ENCODE data around the gene DSG2. TPM values are rescaled to one million over a fixed set of nuclear protein-coding genes. Genes with fewer than 3 reads are reported as not detected.

DSG2 gene
- total RNA-seq, 1 donor from 2014 or later, result 10.5 TPM

DNA sequence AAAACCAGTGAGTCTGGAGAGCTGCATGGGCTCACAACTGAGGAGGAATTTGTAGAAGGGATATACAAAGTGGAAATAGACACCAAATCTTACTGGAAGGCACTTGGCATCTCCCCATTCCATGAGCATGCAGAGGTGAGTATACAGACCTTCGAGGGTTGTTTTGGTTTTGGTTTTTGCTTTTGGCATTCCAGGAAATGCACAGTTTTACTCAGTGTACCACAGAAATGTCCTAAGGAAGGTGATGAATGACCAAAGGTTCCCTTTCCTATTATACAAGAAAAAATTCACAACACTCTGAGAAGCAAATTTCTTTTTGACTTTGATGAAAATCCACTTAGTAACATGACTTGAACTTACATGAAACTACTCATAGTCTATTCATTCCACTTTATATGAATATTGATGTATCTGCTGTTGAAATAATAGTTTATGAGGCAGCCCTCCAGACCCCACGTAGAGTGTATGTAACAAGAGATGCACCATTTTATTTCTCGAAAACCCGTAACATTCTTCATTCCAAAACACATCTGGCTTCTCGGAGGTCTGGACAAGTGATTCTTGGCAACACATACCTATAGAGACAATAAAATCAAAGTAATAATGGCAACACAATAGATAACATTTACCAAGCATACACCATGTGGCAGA lies 97.3 kb downstream of the DSG2 start:
- H3K4me1 ChIP-seq, result no peaks in the 10 kb centered on the region
- H3K36me3 ChIP-seq, result no peaks in the 10 kb centered on the region
- no peaks in the 10 kb centered on the region for H3K27me3 ChIP-seq
- H3K9me3 ChIP-seq, result no peaks in the 10 kb centered on the region
- no peak overlapping the region for H3K27ac ChIP-seq
- TF ChIP-seq, protein P1, sequence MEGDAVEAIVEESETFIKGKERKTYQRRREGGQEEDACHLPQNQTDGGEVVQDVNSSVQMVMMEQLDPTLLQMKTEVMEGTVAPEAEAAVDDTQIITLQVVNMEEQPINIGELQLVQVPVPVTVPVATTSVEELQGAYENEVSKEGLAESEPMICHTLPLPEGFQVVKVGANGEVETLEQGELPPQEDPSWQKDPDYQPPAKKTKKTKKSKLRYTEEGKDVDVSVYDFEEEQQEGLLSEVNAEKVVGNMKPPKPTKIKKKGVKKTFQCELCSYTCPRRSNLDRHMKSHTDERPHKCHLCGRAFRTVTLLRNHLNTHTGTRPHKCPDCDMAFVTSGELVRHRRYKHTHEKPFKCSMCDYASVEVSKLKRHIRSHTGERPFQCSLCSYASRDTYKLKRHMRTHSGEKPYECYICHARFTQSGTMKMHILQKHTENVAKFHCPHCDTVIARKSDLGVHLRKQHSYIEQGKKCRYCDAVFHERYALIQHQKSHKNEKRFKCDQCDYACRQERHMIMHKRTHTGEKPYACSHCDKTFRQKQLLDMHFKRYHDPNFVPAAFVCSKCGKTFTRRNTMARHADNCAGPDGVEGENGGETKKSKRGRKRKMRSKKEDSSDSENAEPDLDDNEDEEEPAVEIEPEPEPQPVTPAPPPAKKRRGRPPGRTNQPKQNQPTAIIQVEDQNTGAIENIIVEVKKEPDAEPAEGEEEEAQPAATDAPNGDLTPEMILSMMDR (IDR thresholded peaks at IDR 0.05), result no peak
- intact Hi-C loops (cut with DNase I), result no loop called here
- no peak for DNase-seq (ENCODE audit: low spot score in 2 of 2)
- H3K4me3 ChIP-seq, result no peak overlapping the region

DNA sequence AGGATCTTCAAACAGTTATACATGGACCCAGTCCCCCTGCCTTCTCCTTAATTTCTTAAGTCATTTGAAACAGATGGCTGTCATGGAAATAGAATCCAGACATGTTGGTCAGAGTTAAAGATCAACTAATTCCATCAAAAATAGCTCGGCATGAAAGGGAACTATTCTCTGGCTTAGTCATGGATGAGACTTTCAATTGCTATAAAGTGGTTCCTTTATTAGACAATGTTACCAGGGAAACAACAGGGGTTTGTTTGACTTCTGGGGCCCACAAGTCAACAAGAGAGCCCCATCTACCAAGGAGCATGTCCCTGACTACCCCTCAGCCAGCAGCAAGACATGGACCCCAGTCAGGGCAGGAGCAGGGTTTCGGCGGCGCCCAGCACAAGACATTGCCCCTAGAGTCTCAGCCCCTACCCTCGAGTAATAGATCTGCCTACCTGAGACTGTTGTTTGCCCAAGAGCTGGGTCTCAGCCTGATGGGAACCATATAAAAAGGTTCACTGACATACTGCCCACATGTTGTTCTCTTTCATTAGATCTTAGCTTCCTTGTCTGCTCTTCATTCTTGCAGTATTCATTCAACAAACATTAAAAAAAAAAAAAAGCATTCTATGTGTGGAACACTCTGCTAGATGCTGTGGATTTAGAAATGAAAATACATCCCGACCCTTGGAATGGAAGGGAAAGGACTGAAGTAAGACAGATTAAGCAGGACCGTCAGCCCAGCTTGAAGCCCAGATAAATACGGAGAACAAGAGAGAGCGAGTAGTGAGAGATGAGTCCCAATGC lies 98.3 kb downstream of the DSG2 start:
- DNase-seq (ENCODE audit: low spot score in 2 of 2), result no peak
- Histone ChIP-seq H3K4me1 (no peaks in the 10 kb centered on the region), H3K36me3 (no peaks in the 10 kb centered on the region), H3K9me3 (no peaks in the 10 kb centered on the region), H3K4me3 (no peak overlapping the region), H3K27ac (no peak overlapping the region), H3K27me3 (no peaks in the 10 kb centered on the region)
- intact Hi-C loops (cut with DNase I), result no loop called here
- TF ChIP-seq, protein P1 (IDR thresholded peaks at IDR 0.05), result no peak

DNA sequence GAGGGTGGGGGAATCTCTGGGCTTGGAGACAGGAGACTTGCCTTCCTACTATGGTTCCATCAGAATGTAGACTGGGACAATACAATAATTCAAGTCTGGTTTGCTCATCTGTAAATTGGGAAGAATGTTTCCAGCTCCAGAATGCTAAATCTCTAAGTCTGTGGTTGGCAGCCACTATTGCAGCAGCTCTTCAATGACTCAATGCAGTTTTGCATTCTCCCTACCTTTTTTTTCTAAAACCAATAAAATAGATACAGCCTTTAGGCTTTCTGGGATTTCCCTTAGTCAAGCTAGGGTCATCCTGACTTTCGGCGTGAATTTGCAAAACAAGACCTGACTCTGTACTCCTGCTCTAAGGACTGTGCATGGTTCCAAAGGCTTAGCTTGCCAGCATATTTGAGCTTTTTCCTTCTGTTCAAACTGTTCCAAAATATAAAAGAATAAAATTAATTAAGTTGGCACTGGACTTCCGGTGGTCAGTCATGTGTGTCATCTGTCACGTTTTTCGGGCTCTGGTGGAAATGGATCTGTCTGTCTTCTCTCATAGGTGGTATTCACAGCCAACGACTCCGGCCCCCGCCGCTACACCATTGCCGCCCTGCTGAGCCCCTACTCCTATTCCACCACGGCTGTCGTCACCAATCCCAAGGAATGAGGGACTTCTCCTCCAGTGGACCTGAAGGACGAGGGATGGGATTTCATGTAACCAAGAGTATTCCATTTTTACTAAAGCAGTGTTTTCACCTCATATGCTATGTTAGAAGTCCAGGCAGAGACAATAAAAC lies 100.2 kb downstream of the DSG2 start:
- intact Hi-C loops (cut with DNase I), result no loop called here
- H3K36me3 ChIP-seq, result no peaks in the 10 kb centered on the region
- H3K4me3 ChIP-seq, result no peak overlapping the region
- no peak for DNase-seq (ENCODE audit: low spot score in 2 of 2)
- H3K27ac ChIP-seq, result no peak overlapping the region
- no peaks in the 10 kb centered on the region for H3K4me1 ChIP-seq
- no peaks in the 10 kb centered on the region for H3K9me3 ChIP-seq
- TF ChIP-seq, protein P1 (IDR thresholded peaks at IDR 0.05), result no peak
- no peaks in the 10 kb centered on the region for H3K27me3 ChIP-seq

Other genes starting within 250 kb of the DSG2 start
- not detected for gene DSG1, start 180.0 kb upstream of the DSG2 start, total RNA-seq
- not detected for gene DSG4, start 121.4 kb upstream of the DSG2 start, total RNA-seq
- gene DSG3, start 50.4 kb upstream of the DSG2 start, total RNA-seq, result not detected
- 5.2 TPM for gene TTR, start 93.7 kb downstream of the DSG2 start, total RNA-seq
- 0.32 TPM for gene B4GALT6, start 186.4 kb downstream of the DSG2 start, total RNA-seq